K562 (cell line): Measurements from ENCODE around the gene HNRNPA2B1. TPM values are rescaled to one million over a fixed set of nuclear protein-coding genes. Genes with fewer than 3 reads are reported as not detected.

ENCODE experiments used
- ATF4 ChIP-seq: fragments of 450-650 bp; formaldehyde crosslinking; IDR thresholded peaks from 2 replicates; pipeline ENCODE4 v1.4.0; 2022; ENCODE audit warnings: mild to moderate bottlenecking, moderate library complexity
- CTBP1 ChIP-seq: fragments of 450-650 bp; IDR thresholded peaks from 2 replicates; pipeline ENCODE4 v1.6.1; 2016; ENCODE audit warnings: borderline replicate concordance
- KLF10 ChIP-seq: fragments of 250-450 bp; sonication (Bioruptor Pico); IDR thresholded peaks from 2 replicates; pipeline ENCODE4 v1.6.1; 2021; ENCODE audit warnings: matching md5 sums
- PHF21A ChIP-seq: fragments of 450-650 bp; IDR thresholded peaks from 2 replicates; pipeline ENCODE4 v1.6.1; 2017; ENCODE audit warnings: low read depth, borderline replicate concordance
- POLR2A ChIP-seq: fragments of 450-650 bp; conservative IDR thresholded peaks from 2 replicates; pipeline ENCODE4 v1.6.1; 2016
- PYGO2 ChIP-seq: fragments of 450-650 bp; IDR thresholded peaks from 2 replicates; pipeline ENCODE4 v1.6.1; 2016; ENCODE audit warnings: mild to moderate bottlenecking, missing genetic modification characterization, moderate library complexity, missing compliant biosample characterization
- STAT6 ChIP-seq: sonication (generic); formaldehyde crosslinking; IDR thresholded peaks from 2 replicates; pipeline ENCODE4 v1.8.1; 2023; ENCODE audit warnings: mild to moderate bottlenecking, missing genetic modification reagents
- ZBTB1 ChIP-seq: sonication (generic); formaldehyde crosslinking; IDR thresholded peaks from 2 replicates; pipeline ENCODE4 v1.8.1; 2023; ENCODE audit warnings: missing genetic modification reagents, low read depth, mild to moderate bottlenecking, borderline replicate concordance
- ZNF212 ChIP-seq: fragments of 450-650 bp; formaldehyde crosslinking; IDR thresholded peaks from 2 replicates; pipeline ENCODE4 v1.4.0; 2020; ENCODE audit warnings: mild to moderate bottlenecking
- ZNF436 ChIP-seq: fragments of 250-450, 450-650 bp; sonication (Bioruptor Pico); formaldehyde crosslinking; IDR thresholded peaks from 2 replicates; pipeline ENCODE4 v1.7.0; 2020; ENCODE audit warnings: mild to moderate bottlenecking
- ZNF717 ChIP-seq: fragments of 250-450 bp; sonication (Bioruptor Pico); IDR thresholded peaks from 2 replicates; pipeline ENCODE4 v1.5.0; 2021
- ZSCAN32 ChIP-seq: fragments of 450-650 bp; formaldehyde crosslinking; IDR thresholded peaks from 2 replicates; pipeline ENCODE4 v1.4.0; 2020; ENCODE audit warnings: mild to moderate bottlenecking, moderate library complexity
- polyA plus RNA-seq, 8 experiments: library from polyadenylated mRNA; depleted of rRNA in 4 of 8; stranded (reverse) in 5 of 8; unstranded in 3 of 8; fragments of >200 nt; fragmentation: Nextera tagmentation in 2 of 8; fragmentation: Illumina TruSeq in 1 of 8; extraction: Ambion mirVana in 2 of 8; extraction: Trizol in 1 of 8; gene quantifications; 2 replicates each; pipeline versions ENCODE4 v1.2.1 to v1.2.3, GENCODE V29; 2011 to 2014; ENCODE audit warnings: inconsistent platforms in 1 of 8, missing spikeins in 1 of 8
- total RNA-seq, 7 experiments: library from RNA; depleted of rRNA in 6 of 7; stranded (reverse); fragments of >200 nt in 6 of 7; fragmentation: Illumina TruSeq in 2 of 7; extraction: Trizol in 2 of 7; gene quantifications; 2 replicates each; pipeline versions ENCODE4 v1.2.1 to v1.2.3, GENCODE V29; 2011 to 2021; ENCODE audit warnings: low replicate concordance in 1 of 7
- TF ChIP-seq, protein P1 (sequence below): sonication (generic); formaldehyde crosslinking; IDR thresholded peaks from 2 replicates; pipeline ENCODE4 v1.8.0; 2022; ENCODE audit warnings: mild to moderate bottlenecking, missing genetic modification reagents, borderline replicate concordance
- TF ChIP-seq, protein P2 (sequence below): fragments of 250-450 bp; sonication (Bioruptor Pico); IDR thresholded peaks from 2 replicates; pipeline ENCODE4 v1.5.0; 2021
- TF ChIP-seq, protein P3 (sequence below): fragments of 250-450 bp; sonication (Bioruptor Pico); IDR thresholded peaks from 2 replicates; pipeline ENCODE4 v1.6.1; 2021; ENCODE audit warnings: mild to moderate bottlenecking
- TF ChIP-seq, protein P4 (sequence below): IDR thresholded peaks from 2 replicates; pipeline ENCODE4 v1.6.1; 2011; ENCODE audit warnings: borderline replicate concordance, low read depth, mild to moderate bottlenecking, moderate library complexity, low read length; ENCODE audit not compliant: insufficient read depth, poor library complexity, severe bottlenecking

The HNRNPA2B1 gene
- total and polyA plus RNA-seq, 9 of the 15 experiments (the other 6 are each of a cell fraction or from before 2014, with no cell fraction given) = 630 to 1,989 (median 865) TPM

DNA sequence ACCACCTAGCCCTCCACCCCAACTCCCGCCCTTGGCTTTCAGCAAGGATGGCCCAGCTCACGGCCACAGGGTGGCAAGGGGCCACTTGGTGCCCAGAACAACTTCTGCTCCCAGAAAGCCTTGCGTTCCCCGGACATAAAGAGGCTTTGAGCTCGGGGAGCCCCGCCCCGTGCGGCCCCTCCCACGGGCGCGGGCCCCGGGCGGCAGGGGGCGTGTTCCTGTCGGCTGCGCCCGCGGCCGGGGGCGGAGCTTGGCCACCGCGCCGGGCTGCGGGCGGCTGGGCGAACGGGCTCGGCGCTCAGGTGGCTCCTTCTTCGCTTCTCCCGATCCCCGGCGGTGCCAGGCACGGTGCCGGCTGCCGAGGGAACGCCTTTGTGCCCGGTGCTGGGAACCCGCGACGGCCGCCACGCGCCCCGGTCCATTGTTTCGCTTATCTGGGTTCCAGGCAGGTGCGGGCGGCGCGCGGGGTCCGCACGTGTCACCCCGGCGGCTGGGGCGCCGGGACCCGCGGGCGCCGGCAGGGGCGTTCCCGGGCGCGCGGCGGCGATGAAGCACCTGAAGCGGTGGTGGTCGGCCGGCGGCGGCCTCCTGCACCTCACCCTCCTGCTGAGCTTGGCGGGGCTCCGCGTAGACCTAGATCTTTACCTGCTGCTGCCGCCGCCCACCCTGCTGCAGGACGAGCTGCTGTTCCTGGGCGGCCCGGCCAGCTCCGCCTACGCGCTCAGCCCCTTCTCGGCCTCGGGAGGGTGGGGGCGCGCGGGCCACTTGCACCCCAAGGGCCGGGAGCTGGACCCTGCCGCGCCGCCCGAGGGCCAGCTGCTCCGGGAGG lies 48.4 kb downstream of the HNRNPA2B1 start, which contains the start of gene NFE2L3 (continued):
- TF ChIP-seq, protein P1, sequence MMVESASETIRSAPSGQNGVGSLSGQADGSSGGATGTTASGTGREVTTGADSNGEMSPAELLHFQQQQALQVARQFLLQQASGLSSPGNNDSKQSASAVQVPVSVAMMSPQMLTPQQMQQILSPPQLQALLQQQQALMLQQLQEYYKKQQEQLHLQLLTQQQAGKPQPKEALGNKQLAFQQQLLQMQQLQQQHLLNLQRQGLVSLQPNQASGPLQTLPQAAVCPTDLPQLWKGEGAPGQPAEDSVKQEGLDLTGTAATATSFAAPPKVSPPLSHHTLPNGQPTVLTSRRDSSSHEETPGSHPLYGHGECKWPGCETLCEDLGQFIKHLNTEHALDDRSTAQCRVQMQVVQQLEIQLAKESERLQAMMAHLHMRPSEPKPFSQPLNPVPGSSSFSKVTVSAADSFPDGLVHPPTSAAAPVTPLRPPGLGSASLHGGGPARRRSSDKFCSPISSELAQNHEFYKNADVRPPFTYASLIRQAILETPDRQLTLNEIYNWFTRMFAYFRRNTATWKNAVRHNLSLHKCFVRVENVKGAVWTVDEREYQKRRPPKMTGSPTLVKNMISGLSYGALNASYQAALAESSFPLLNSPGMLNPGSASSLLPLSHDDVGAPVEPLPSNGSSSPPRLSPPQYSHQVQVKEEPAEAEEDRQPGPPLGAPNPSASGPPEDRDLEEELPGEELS (CRISPR knock-in tag) = no peak
- TF ChIP-seq CTBP1 (peak; percentile 83; the same call in 1 of the 2 replicates), ZBTB1 (CRISPR knock-in tag) (peak; percentile 27; the same call in 1 of the 2 replicates), ZSCAN32 (CRISPR knock-in tag) (no peak), POLR2A (peak; percentile 69), PYGO2 (tag) (no peak), ZNF212 (CRISPR knock-in tag) (no peak), STAT6 (CRISPR knock-in tag) (no peak), KLF10 (CRISPR knock-in tag) (no peak), ZNF436 (CRISPR knock-in tag) (no peak), ATF4 (peak; percentile 63; the same call in 1 of the 2 replicates), ZNF717 (no peak), PHF21A (no peak)
- TF ChIP-seq, protein P2, sequence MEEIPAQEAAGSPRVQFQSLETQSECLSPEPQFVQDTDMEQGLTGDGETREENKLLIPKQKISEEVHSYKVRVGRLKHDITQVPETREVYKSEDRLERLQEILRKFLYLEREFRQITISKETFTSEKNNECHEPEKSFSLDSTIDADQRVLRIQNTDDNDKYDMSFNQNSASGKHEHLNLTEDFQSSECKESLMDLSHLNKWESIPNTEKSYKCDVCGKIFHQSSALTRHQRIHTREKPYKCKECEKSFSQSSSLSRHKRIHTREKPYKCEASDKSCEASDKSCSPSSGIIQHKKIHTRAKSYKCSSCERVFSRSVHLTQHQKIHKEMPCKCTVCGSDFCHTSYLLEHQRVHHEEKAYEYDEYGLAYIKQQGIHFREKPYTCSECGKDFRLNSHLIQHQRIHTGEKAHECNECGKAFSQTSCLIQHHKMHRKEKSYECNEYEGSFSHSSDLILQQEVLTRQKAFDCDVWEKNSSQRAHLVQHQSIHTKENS = no peak
- TF ChIP-seq, protein P3, sequence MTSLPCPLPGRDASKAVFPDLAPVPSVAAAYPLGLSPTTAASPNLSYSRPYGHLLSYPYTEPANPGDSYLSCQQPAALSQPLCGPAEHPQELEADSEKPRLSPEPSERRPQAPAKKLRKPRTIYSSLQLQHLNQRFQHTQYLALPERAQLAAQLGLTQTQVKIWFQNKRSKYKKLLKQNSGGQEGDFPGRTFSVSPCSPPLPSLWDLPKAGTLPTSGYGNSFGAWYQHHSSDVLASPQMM = no peak
- TF ChIP-seq, protein P4, sequence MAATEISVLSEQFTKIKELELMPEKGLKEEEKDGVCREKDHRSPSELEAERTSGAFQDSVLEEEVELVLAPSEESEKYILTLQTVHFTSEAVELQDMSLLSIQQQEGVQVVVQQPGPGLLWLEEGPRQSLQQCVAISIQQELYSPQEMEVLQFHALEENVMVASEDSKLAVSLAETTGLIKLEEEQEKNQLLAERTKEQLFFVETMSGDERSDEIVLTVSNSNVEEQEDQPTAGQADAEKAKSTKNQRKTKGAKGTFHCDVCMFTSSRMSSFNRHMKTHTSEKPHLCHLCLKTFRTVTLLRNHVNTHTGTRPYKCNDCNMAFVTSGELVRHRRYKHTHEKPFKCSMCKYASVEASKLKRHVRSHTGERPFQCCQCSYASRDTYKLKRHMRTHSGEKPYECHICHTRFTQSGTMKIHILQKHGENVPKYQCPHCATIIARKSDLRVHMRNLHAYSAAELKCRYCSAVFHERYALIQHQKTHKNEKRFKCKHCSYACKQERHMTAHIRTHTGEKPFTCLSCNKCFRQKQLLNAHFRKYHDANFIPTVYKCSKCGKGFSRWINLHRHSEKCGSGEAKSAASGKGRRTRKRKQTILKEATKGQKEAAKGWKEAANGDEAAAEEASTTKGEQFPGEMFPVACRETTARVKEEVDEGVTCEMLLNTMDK = peak; percentile 74
